HG03139 (cell line): ENCODE results near the gene LETMD1.
"Not testable (repeated sequence)": the region's sequence is repeated elsewhere in the genome, so short reads cannot be mapped to it uniquely, and the experiment has no call there.

Experiments
- ATAC-seq: cut with Tn5 transposase; IDR thresholded peaks from one replicate; pipeline ENCODE4 v1.9.1; 2021; ENCODE audit not compliant: unreplicated experiment

The LETMD1 gene

GRCh38 chr12:51076236-51076930, 28.3 kb downstream of the LETMD1 start:
- ATAC-seq: no peak

- ATAC-seq: no peak
Observed at GRCh38 chr12:51077930-51078329, 29.8 kb downstream of the LETMD1 start.

DNA sequence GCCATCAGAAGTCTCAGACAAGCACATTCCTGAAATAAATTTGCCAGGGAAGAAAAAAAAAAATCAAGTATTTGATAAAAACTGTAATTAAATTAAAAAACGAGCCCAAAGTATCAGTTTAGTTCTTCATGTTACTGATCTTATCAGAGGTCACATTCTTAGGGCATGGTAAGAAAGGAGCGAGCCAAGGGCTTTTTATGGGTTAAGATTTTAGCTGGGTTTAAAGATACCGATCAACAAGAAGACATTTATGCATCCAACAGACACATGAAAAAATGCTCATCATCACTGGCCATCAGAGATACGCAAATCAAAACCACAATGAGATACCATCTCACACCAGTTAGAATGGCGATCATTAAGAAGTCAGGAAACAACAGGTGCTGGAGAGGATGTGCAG, 30.2 kb downstream of the LETMD1 start:
- not testable (repeated sequence) for ATAC-seq

GRCh38 chr12:51078866-51079265, 30.7 kb downstream of the LETMD1 start:
- ATAC-seq: not testable (repeated sequence)

DNA sequence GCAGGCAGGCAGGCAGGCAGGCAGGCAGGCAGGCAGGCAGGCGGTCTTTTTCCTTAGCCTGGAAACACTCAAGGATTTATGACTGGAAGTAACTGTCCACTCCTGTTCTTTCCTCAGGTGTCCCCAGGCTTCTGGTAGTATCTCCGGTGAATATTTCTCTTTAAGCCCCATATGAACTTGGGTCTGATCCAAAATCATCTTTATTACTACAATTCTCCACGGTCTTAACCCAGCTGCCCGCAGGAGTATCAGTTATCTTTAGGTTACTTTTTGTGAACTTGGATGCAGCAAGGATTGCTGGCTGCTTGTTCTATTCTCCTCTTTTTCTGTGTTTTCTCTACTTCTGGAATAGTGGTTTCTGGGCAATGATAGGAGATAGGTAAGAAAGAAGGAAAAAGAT, 32.0 kb downstream of the LETMD1 start:
- no peak for ATAC-seq

DNA sequence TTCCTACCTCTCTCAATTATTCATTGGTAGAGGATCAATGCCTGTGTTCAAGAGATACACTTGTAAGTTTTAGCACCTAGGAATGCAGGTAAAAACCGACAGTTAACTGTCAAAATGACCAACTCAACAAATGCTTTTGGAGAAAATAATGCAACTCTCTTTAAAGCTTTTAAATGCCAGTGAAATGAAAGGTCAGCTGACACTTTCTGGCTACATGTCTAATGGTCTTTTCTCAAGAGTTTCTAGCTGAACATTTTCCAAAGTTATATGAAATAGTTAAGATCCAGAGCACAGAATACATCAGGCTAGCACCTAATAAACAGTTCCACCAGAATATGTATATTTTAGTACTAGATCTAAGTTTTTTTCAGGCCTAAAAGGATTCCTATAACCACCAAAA, 33.3 kb downstream of the LETMD1 start:
- no peak for ATAC-seq

DNA sequence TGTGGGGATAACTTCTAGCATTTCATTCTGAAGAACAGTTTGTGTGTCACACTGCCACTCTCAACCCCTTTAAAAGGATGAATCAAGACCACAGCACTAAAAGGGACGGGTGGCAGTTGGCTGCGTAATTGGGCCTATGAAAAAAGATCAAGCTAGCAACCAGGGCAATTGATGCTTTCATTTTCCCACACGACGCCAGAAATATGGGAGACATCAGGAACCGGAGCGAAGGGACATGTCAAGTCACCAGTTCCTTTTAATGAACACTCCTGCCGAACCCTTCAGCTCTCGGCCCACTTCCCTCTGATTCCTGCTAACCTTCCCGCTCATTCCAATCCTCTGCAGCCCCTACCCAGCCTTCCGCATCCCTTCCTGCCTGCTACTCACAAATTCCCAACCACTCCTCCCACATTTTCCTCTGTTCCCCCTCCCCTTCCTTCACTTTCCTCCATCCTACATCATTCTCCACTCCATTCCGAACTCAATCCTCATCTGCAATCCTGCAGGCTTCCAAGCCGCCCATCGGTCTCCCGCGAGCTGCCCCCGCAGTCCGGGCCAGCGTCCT, 34.5 kb downstream of the LETMD1 start:
- ATAC-seq: no peak

- ATAC-seq: peak; percentile 97
Observed at GRCh38 chr12:51083126-51083833, 35.2 kb downstream of the LETMD1 start, which contains the start of gene CSRNP2. CSRNP2 (minus strand) TSS chr12:51083596; CDS start chr12:51076561, 7,035 bp downstream.

DNA sequence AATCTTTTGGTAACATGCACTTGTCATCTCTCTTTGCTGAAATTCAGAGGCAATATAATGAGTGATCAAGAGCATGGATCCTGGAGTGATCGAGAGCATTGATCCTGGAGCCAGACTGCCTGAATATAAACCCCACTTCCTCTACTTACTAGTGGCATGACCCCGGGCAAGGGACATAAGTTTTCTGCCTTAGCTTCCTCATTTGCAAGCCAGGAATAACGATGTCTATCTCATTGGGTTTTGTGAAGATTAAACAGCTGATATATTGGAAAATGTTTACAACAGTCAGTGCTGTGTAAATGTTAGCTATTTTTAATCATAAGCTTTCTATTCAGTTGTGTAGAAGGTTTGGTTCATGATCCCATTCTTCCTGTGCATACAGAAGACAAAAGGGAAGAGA, 37.6 kb downstream of the LETMD1 start:
- ATAC-seq: no peak

DNA sequence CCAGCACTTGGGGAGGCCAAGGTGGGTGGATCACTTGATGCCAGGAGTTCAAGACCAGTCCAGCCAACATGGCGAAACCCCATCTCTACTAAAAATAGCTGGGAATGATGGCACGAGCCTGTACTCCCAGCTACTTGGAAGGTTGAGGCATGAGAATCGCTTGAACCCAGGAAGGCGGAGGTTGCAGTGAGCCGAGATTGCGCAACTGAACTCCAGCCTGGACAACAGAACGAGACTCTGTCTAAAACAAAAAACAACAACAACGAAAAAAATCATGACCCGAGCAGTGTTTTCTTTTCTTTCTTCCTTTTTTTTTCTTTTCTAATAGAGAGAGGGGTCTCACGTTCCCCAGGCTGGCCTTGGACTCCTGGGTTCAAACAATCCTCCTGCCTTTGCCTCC, 38.8 kb downstream of the LETMD1 start:
- ATAC-seq: no peak

GRCh38 chr12:51087818-51088217, 39.7 kb downstream of the LETMD1 start:
- no peak for ATAC-seq

GRCh38 chr12:51090705-51091229, 42.6 kb downstream of the LETMD1 start:
- ATAC-seq: no peak

DNA sequence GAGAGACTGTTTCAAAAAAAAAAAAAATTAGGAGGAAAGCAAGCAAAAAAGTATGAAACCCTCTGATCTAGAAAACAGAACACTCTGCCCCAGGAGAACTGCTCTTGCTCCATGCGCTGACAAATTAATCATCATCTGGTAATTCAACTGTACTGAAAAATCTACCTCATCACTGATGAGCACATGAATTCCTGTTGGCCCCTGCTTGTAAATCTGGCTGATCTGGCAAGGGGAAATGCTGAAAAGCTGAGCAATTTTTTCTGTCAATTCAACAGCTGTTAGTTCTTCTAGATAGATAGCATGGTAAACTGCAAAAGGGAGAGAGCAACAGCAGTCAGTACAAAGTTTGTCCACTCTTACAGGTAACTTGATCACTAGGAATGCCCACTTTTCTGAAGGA, 50.5 kb downstream of the LETMD1 start:
- no peak for ATAC-seq

DNA sequence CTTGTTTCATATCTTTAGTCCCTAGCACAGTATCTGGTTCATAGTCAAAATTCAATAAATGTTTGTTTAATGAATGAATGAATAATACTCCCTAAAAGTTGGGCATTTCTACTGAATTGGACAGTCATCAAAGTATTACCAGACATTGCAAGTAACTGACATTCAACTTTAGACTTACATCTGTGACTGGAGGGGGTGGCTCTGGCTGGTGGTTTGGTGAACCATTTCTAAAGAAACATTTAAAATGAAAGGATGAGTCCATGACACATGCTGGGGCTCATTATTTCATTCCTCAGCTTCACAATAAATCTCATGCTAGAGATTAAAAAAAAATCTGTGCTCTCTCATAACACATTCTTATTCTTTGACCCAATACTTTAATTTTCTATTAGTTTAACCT, 55.9 kb downstream of the LETMD1 start:
- ATAC-seq: no peak

- ATAC-seq: no peak
Observed at GRCh38 chr12:51108136-51108535, 60.0 kb downstream of the LETMD1 start.
